Measurements from ENCODE around the gene CD1E.

GRCh38 chr1:158323866-158324265 lies 29.8 kb upstream of the CD1E start:
- TF ChIP-seq CTCF (IDR thresholded peaks at IDR 0.05 in 8 of 11, conservative IDR thresholded peaks at IDR 0.05 in 3 of 11) (no peak), POLR2A (IDR thresholded peaks at IDR 0.05) (no peak)
